HG03045 (cell line): ENCODE results near the gene ICOSLG.
"Not testable (repeated sequence)": the region's sequence is repeated elsewhere in the genome, so short reads cannot be mapped to it uniquely, and the experiment has no call there.

Source experiments
- ATAC-seq: cut with Tn5 transposase; IDR thresholded peaks from one replicate; pipeline ENCODE4 v1.9.1; 2021; ENCODE audit warnings: mild to moderate bottlenecking, moderate library complexity; ENCODE audit not compliant: unreplicated experiment

Gene ICOSLG

GRCh38 chr21:44265734-44266270 lies 25.1 kb upstream of the ICOSLG start:
- no peak for ATAC-seq

GRCh38 chr21:44263768-44264167 lies 23.0 kb upstream of the ICOSLG start:
- ATAC-seq: no peak

- ATAC-seq: no peak
Measured at GRCh38 chr21:44263221-44263760, 22.5 kb upstream of the ICOSLG start.

GRCh38 chr21:44262338-44263056 lies 21.8 kb upstream of the ICOSLG start:
- ATAC-seq: no peak

- ATAC-seq: no peak
Measured at GRCh38 chr21:44261675-44262295, 21.0 kb upstream of the ICOSLG start, which contains the start of gene DNMT3L. DNMT3L (minus strand) TSS chr21:44261897; CDS start chr21:44261259, 638 bp downstream.

GRCh38 chr21:44260791-44261631 lies 20.3 kb upstream of the ICOSLG start:
- no peak for ATAC-seq

GRCh38 chr21:44260066-44260465 lies 19.3 kb upstream of the ICOSLG start:
- ATAC-seq: no peak

- no peak for ATAC-seq
Measured at GRCh38 chr21:44259082-44259705, 18.5 kb upstream of the ICOSLG start.

- ATAC-seq: no peak
Measured at GRCh38 chr21:44258056-44258725, 17.4 kb upstream of the ICOSLG start.

- ATAC-seq: no peak
Measured at GRCh38 chr21:44255511-44255981, 14.8 kb upstream of the ICOSLG start.

- ATAC-seq: no peak
Measured at GRCh38 chr21:44253832-44254710, 13.3 kb upstream of the ICOSLG start.

GRCh38 chr21:44249204-44250037 lies 8.7 kb upstream of the ICOSLG start:
- ATAC-seq: not testable (repeated sequence)

GRCh38 chr21:44247904-44248303 lies 7.2 kb upstream of the ICOSLG start:
- ATAC-seq: not testable (repeated sequence)

GRCh38 chr21:44243980-44244379 lies 3.2 kb upstream of the ICOSLG start:
- ATAC-seq: peak; percentile 35

GRCh38 chr21:44241281-44241680 lies 538 bp upstream of the ICOSLG start:
- peak; percentile 39 for ATAC-seq

GRCh38 chr21:44240353-44240752 lies 390 bp downstream of the ICOSLG start:
- peak; percentile 14 for ATAC-seq

GRCh38 chr21:44229561-44229960 lies 11.2 kb downstream of the ICOSLG start:
- ATAC-seq: not testable (repeated sequence)

GRCh38 chr21:44228109-44228508 lies 12.6 kb downstream of the ICOSLG start:
- ATAC-seq: not testable (repeated sequence)
